H1 (cell line): ENCODE data around the gene MAPK8IP3.

Experiments used
- CBX8 ChIP-seq: fragments of 300-800, 300-1000 bp; sonication (generic); IDR thresholded peaks from 2 replicates; pipeline ENCODE4 v1.7.1; 2016; ENCODE audit warnings: low read depth, low read length, borderline replicate concordance
- CHD2 ChIP-seq: IDR thresholded peaks from 2 replicates; pipeline ENCODE4 v1.6.1; 2012; ENCODE audit warnings: low read length, improper control_type of control experiment
- EP300 ChIP-seq, 2 experiments: IDR thresholded peaks; 1 replicate in 1 of 2; 2 replicates in 1 of 2; pipeline ENCODE4 v1.6.1; 2011 to 2012; ENCODE audit warnings: low read depth in 2 of 2, low read length in 2 of 2, mild to moderate bottlenecking in 2 of 2, borderline replicate concordance in 1 of 2, inconsistent platforms in 1 of 2, moderate library complexity in 1 of 2
- EZH2 ChIP-seq: fragments of 200-600 bp; sonication (generic); IDR thresholded peaks from 2 replicates; pipeline ENCODE4 v1.7.1; 2012; ENCODE audit warnings: low read depth, mild to moderate bottlenecking, moderate library complexity, low read length, inconsistent platforms; ENCODE audit not compliant: severe bottlenecking
- MAFK ChIP-seq: IDR thresholded peaks from 2 replicates; pipeline ENCODE4 v1.6.1; 2012; ENCODE audit warnings: low read depth, mild to moderate bottlenecking, improper control_type of control experiment, low read length
- POLR2A ChIP-seq, 2 experiments: IDR thresholded peaks; 1 replicate in 1 of 2; 2 replicates in 1 of 2; pipeline ENCODE4 v1.6.1; 2011; ENCODE audit warnings: low read depth in 2 of 2, low read length in 2 of 2, mild to moderate bottlenecking in 2 of 2; ENCODE audit errors: control extremely low read depth in 1 of 2
- POLR2AphosphoS5 ChIP-seq: IDR thresholded peaks from 2 replicates; pipeline ENCODE4 v1.6.1; 2011; ENCODE audit warnings: low read depth, low read length
- RAD21 ChIP-seq, 2 experiments: IDR thresholded peaks in 1 of 2; conservative IDR thresholded peaks in 1 of 2; 2 replicates each; pipeline ENCODE4 v1.6.1; 2011; ENCODE audit warnings: low read depth in 2 of 2, low read length in 2 of 2, improper control_type of control experiment in 1 of 2, inconsistent platforms in 1 of 2, mild to moderate bottlenecking in 1 of 2, moderate library complexity in 1 of 2
- SRF ChIP-seq: IDR thresholded peaks from 2 replicates; pipeline ENCODE4 v1.6.1; 2011; ENCODE audit warnings: mild to moderate bottlenecking, low read depth, low read length, moderate library complexity
- TF ChIP-seq, protein P1 (sequence below), 3 experiments: IDR thresholded peaks; 1 replicate in 2 of 3; 2 replicates in 1 of 3; pipeline versions ENCODE4 v1.5.1 to v1.6.1; 2011; ENCODE audit warnings: low read length in 3 of 3, mild to moderate bottlenecking in 3 of 3, inconsistent platforms in 2 of 3, low read depth in 1 of 3, moderate library complexity in 1 of 3; ENCODE audit not compliant: insufficient read depth in 1 of 3; ENCODE audit errors: control extremely low read depth in 1 of 3
- TF ChIP-seq, protein P2 (sequence below): IDR thresholded peaks from 2 replicates; pipeline ENCODE4 v1.6.1; 2012; ENCODE audit warnings: inconsistent platforms
- TF ChIP-seq, protein P3 (sequence below): IDR thresholded peaks from 2 replicates; pipeline ENCODE4 v1.6.1; 2011; ENCODE audit warnings: low read depth, mild to moderate bottlenecking, low read length; ENCODE audit not compliant: insufficient read depth

DNA sequence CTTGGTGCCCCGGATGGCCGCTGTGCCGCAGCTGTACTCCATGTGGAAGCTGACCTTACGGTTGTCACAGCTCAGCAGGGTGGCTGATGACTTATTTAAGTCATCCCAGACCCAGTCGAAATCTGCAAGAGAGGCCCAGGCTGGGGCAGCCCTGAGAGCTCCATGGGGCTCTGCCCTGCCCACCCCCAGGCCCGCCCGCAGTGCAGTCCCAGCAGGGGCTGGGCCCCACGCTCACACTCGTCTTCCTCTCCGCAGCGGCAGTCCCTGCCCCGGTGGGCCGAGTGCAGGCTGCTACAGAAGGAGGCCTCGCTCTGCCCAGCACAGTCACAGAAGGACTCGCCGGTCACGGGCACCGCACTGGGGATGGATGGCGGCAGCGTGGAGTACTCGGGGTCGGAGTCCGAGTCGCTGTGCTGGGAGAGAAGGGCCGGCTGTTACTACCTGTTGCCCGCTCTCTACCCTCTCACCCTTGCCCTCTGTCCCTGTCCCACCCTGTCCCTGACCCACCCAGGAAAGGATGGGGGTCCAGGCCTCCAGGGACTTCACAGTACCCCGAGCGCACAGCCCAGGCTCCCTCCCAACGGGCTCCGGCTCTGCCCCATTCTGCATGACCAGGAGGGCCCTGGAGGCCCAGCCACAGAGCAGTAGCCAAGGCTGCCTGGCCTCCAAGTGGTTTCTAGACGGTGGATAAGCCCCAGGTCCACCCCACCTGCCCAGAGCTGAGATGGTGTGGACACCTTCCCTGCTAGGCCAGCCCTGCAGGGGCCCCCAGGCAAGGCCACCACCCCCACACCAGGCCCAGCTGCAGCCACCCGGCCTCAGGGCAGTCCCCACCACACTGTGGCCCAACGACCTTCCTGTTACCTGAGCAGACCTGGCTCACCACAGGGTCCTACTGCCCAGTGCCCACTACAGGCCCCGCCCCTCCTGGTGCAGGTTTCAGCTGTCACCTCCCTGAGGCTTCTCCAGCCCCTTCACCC, 72.5 kb downstream of the MAPK8IP3 start:
- TF ChIP-seq MAFK (no peak), POLR2A (IDR thresholded peaks at IDR 0.05; ENCODE audit: control extremely low read depth in 1 of 2, low read depth in 2 of 2, low read length in 2 of 2) (no peak; a peak in 1 of 3 replicates), CBX8 (no peak), CHD2 (no peak), SRF (no peak), RAD21 (IDR thresholded peaks at IDR 0.05 in 1 of 2, conservative IDR thresholded peaks at IDR 0.05 in 1 of 2; ENCODE audit: low read depth in 2 of 2, low read length in 2 of 2) (no peak), EZH2 (no peak), POLR2AphosphoS5 (peak; percentile 22), EP300 (IDR thresholded peaks at IDR 0.05; ENCODE audit: borderline replicate concordance in 1 of 2, low read depth in 2 of 2, low read length in 2 of 2) (no peak)
- TF ChIP-seq, protein P1, sequence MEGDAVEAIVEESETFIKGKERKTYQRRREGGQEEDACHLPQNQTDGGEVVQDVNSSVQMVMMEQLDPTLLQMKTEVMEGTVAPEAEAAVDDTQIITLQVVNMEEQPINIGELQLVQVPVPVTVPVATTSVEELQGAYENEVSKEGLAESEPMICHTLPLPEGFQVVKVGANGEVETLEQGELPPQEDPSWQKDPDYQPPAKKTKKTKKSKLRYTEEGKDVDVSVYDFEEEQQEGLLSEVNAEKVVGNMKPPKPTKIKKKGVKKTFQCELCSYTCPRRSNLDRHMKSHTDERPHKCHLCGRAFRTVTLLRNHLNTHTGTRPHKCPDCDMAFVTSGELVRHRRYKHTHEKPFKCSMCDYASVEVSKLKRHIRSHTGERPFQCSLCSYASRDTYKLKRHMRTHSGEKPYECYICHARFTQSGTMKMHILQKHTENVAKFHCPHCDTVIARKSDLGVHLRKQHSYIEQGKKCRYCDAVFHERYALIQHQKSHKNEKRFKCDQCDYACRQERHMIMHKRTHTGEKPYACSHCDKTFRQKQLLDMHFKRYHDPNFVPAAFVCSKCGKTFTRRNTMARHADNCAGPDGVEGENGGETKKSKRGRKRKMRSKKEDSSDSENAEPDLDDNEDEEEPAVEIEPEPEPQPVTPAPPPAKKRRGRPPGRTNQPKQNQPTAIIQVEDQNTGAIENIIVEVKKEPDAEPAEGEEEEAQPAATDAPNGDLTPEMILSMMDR (IDR thresholded peaks at IDR 0.05; ENCODE audit: control extremely low read depth in 1 of 3, insufficient read depth in 1 of 3, low read depth in 1 of 3, low read length in 3 of 3), result no peak
- TF ChIP-seq, protein P2, sequence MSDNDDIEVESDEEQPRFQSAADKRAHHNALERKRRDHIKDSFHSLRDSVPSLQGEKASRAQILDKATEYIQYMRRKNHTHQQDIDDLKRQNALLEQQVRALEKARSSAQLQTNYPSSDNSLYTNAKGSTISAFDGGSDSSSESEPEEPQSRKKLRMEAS, result no peak
- TF ChIP-seq, protein P3, sequence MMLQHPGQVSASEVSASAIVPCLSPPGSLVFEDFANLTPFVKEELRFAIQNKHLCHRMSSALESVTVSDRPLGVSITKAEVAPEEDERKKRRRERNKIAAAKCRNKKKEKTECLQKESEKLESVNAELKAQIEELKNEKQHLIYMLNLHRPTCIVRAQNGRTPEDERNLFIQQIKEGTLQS, result no peak
